NCI-H460 (cell line): ENCODE data around the gene CSK. TPM values are rescaled to one million over a fixed set of nuclear protein-coding genes. Genes with fewer than 3 reads are reported as not detected.

ENCODE experiments used
- DNase-seq: peaks from one replicate; pipeline ENCODE4 v3.0.0-alpha.2; 2016; ENCODE audit warnings: low read depth; ENCODE audit errors: extremely low read depth
- small RNA-seq, 2 experiments: library from RNA; depleted of rRNA; stranded (forward); fragments of <200 nt; gene quantifications; one replicate each; pipeline ENCODE3, GENCODE V24; 2014
- total RNA-seq: library from RNA; depleted of rRNA; stranded (reverse); fragments of >200 nt; shearing (Covaris generic); gene quantifications from 2 replicates; pipeline ENCODE4 v1.2.3, GENCODE V29; 2014; rRNA removed

The CSK gene
- total RNA-seq, 1 experiment from 2014 or later, result 22.4 TPM

- no peak for DNase-seq
Observed at GRCh38 chr15:74840851-74841775, 59.2 kb downstream of the CSK start.

GRCh38 chr15:74841891-74842373 lies 60.1 kb downstream of the CSK start:
- no peak for DNase-seq

GRCh38 chr15:74842581-74843444 lies 60.9 kb downstream of the CSK start, which contains the start of gene ULK3:
TSS of gene ULK3 (minus strand) at chr15:74843156. CDS start at chr15:74843105, 51 bp downstream.
- DNase-seq, result peak; percentile 73

GRCh38 chr15:74843445-74843828 lies 61.6 kb downstream of the CSK start:
- no peak for DNase-seq

GRCh38 chr15:74843891-74844299 lies 62.0 kb downstream of the CSK start:
- DNase-seq, result no peak

GRCh38 chr15:74844319-74845207 lies 62.7 kb downstream of the CSK start:
- DNase-seq, result no peak

GRCh38 chr15:74845208-74845568 lies 63.3 kb downstream of the CSK start:
- DNase-seq, result no peak

- DNase-seq, result no peak
Observed at GRCh38 chr15:74845581-74845980, 63.7 kb downstream of the CSK start.

GRCh38 chr15:74847432-74847831 lies 65.6 kb downstream of the CSK start:
- DNase-seq, result no peak

GRCh38 chr15:74850393-74850792 lies 68.5 kb downstream of the CSK start:
- DNase-seq, result no peak

GRCh38 chr15:74851960-74852359 lies 70.1 kb downstream of the CSK start:
- DNase-seq, result no peak

Small RNA genes lying within 50 kb of the gene (small RNA-seq; reads per million reads assigned to genes)
- gene CPLX3, result 0 reads per million in 2 experiments
- gene MIR4513, result 0 reads per million in 2 experiments
- 0 to 0.12 reads per million in 2 experiments for gene MIR6882

Other genes starting within 250 kb of the CSK start
- gene ARID3B, start 240.9 kb upstream of the CSK start, total RNA-seq, result 2.1 and 2.8 TPM in 2 replicates
- gene CLK3, start 166.2 kb upstream of the CSK start, total RNA-seq, result 37.8 and 49.8 TPM in 2 replicates
- gene EDC3, start 86.1 kb upstream of the CSK start, total RNA-seq, result 8.8 and 10.3 TPM in 2 replicates
- gene CYP1A1, start 56.6 kb upstream of the CSK start, total RNA-seq, result not detected in 2 replicates
- gene CYP1A2, start 33.2 kb upstream of the CSK start, total RNA-seq, result not detected in 2 replicates
- gene LMAN1L, start 30.8 kb downstream of the CSK start, total RNA-seq, result not detected in 2 replicates
- gene CPLX3, start 44.5 kb downstream of the CSK start, total RNA-seq, result 0.07 TPM in 1 of 2 replicates, not detected in the other
- 32.1 and 32.7 TPM in 2 replicates for gene ULK3, start 61.1 kb downstream of the CSK start, total RNA-seq
- gene SCAMP2, start 91.3 kb downstream of the CSK start, total RNA-seq, result 20.4 and 27.6 TPM in 2 replicates
- gene MPI, start 108.0 kb downstream of the CSK start, total RNA-seq, result 31.6 and 39.8 TPM in 2 replicates
- 41.3 and 41.9 TPM in 2 replicates for gene FAM219B, start 124.8 kb downstream of the CSK start, total RNA-seq
- 235 and 237 TPM in 2 replicates for gene COX5A, start 156.0 kb downstream of the CSK start, total RNA-seq
- 16.6 and 21.8 TPM in 2 replicates for gene RPP25, start 174.7 kb downstream of the CSK start, total RNA-seq
- gene SCAMP5, start 213.5 kb downstream of the CSK start, total RNA-seq, result 0.43 and 0.69 TPM in 2 replicates
- 14.7 and 23.9 TPM in 2 replicates for gene PPCDC, start 241.5 kb downstream of the CSK start, total RNA-seq